Mammary epithelial cell (primary cell): Measurements from ENCODE around the gene SH3RF3.

Experiments used
- CTCF ChIP-seq, 2 donors: IDR thresholded peaks in 1 of 2; conservative IDR thresholded peaks in 1 of 2; 2 replicates each; pipeline ENCODE4 v1.5.1; 2011 to 2012; ENCODE audit warnings: inconsistent platforms in 2 of 2, low read length in 2 of 2, mild to moderate bottlenecking in 2 of 2, control low read depth in 1 of 2, low read depth in 1 of 2; ENCODE audit not compliant: insufficient read depth in 1 of 2; ENCODE audit errors: extremely low read depth in 1 of 2
- EZH2 ChIP-seq: IDR thresholded peaks from 2 replicates; pipeline ENCODE4 v1.6.1; 2012; ENCODE audit warnings: low read length, inconsistent platforms, borderline replicate concordance

GRCh38 chr2:109337221-109337620 is 208.2 kb downstream of the SH3RF3 start:
- TF ChIP-seq CTCF (conservative IDR thresholded peaks at IDR 0.05 in 1 of 2, IDR thresholded peaks at IDR 0.05 in 1 of 2; ENCODE audit: extremely low read depth in 1 of 2, insufficient read depth in 1 of 2, low read depth in 1 of 2, low read length in 2 of 2) (no peak), EZH2 (no peak)
